OCI-LY3 (cell line): ENCODE results near the gene VTI1A.

ENCODE experiments used
- H2AFZ ChIP-seq: fragments of 200-600, 300-600 bp; shearing (Covaris generic); 2 replicates; pipeline ENCODE4 v1.6.0; 2014; ENCODE audit warnings: antibody characterized with exemption, low read depth, low read length
- H3K27ac ChIP-seq: fragments of 200-600, 300-600 bp; sonication (generic); 2 replicates; pipeline ENCODE4 v1.5.1; 2014; ENCODE audit warnings: mild to moderate bottlenecking, low read length, moderate library complexity, mixed read lengths
- H3K27me3 ChIP-seq: fragments of 200-600, 300-600 bp; sonication (generic); 2 replicates; pipeline ENCODE4 v1.6.1; 2014; ENCODE audit warnings: low read depth, low read length, mixed read lengths
- H3K36me3 ChIP-seq: fragments of 200-600, 300-600 bp; sonication (generic); replicated peaks from 2 replicates; pipeline ENCODE3; 2014; ENCODE audit warnings: low read depth, low read length, mixed read lengths
- H3K4me1 ChIP-seq: fragments of 300-600, 200-600 bp; sonication (generic); 2 replicates; pipeline ENCODE4 v1.6.1; 2014; ENCODE audit warnings: low read length, mixed read lengths
- H3K4me2 ChIP-seq: fragments of 200-600, 300-600 bp; sonication (generic); 2 replicates; pipeline ENCODE4 v1.6.1; 2014; ENCODE audit warnings: low read length, mixed read lengths
- H3K4me3 ChIP-seq: fragments of 300-600, 200-600 bp; sonication (generic); 2 replicates; pipeline ENCODE4 v1.5.1; 2014; ENCODE audit warnings: antibody characterized with exemption, mild to moderate bottlenecking, low read length, moderate library complexity
- H3K79me2 ChIP-seq: fragments of 300-600, 200-600 bp; shearing (Covaris generic); 2 replicates; pipeline ENCODE4 v1.6.1; 2014; ENCODE audit warnings: mild to moderate bottlenecking, low read length, mixed read lengths
- H3K9ac ChIP-seq: fragments of 300-600, 200-600 bp; shearing (Covaris generic); 2 replicates; pipeline ENCODE4 v1.6.0; 2014; ENCODE audit warnings: mild to moderate bottlenecking, low read length, moderate library complexity
- H3K9me3 ChIP-seq: fragments of 200-600, 300-600 bp; shearing (Covaris generic); 2 replicates; pipeline ENCODE4 v1.6.1; 2014; ENCODE audit warnings: low read length, mixed read lengths; ENCODE audit not compliant: insufficient read depth
- H4K20me1 ChIP-seq: fragments of 200-600, 300-600 bp; sonication (generic); 2 replicates; pipeline ENCODE4 v1.6.1; 2016; ENCODE audit warnings: low read length, mixed read lengths; ENCODE audit not compliant: insufficient read depth
- EZH2phosphoT487 ChIP-seq: fragments of 200-600 bp; shearing (Covaris generic); IDR thresholded peaks from 2 replicates; pipeline ENCODE4 v1.6.1; 2018; ENCODE audit warnings: antibody characterized with exemption, mixed run types, low read depth
- TF ChIP-seq, protein P1 (sequence below): fragments of 200-600, 300-600 bp; sonication (generic); IDR thresholded peaks from 2 replicates; pipeline ENCODE4 v1.5.1; 2014; ENCODE audit warnings: antibody characterized with exemption, low read length, low read depth

Gene VTI1A

GRCh38 chr10:112848228-112848627 lies 401.2 kb downstream of the VTI1A start:
- Histone ChIP-seq H3K4me2 (no peak overlapping the region), H3K36me3 (no peaks in the 10 kb centered on the region), H3K27ac (no peak overlapping the region), H2AFZ (no peak overlapping the region), H3K4me3 (no peak overlapping the region), H3K27me3 (no peaks in the 10 kb centered on the region), H4K20me1 (no peaks in the 10 kb centered on the region), H3K9me3 (no peaks in the 10 kb centered on the region), H3K4me1 (peaks cover 5% of the 10 kb centered on the region; the same call in 1 of the 2 replicates), H3K9ac (no peak overlapping the region), H3K79me2 (no peaks in the 10 kb centered on the region)
- TF ChIP-seq, protein P1, sequence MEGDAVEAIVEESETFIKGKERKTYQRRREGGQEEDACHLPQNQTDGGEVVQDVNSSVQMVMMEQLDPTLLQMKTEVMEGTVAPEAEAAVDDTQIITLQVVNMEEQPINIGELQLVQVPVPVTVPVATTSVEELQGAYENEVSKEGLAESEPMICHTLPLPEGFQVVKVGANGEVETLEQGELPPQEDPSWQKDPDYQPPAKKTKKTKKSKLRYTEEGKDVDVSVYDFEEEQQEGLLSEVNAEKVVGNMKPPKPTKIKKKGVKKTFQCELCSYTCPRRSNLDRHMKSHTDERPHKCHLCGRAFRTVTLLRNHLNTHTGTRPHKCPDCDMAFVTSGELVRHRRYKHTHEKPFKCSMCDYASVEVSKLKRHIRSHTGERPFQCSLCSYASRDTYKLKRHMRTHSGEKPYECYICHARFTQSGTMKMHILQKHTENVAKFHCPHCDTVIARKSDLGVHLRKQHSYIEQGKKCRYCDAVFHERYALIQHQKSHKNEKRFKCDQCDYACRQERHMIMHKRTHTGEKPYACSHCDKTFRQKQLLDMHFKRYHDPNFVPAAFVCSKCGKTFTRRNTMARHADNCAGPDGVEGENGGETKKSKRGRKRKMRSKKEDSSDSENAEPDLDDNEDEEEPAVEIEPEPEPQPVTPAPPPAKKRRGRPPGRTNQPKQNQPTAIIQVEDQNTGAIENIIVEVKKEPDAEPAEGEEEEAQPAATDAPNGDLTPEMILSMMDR, result no peak
- TF ChIP-seq EZH2phosphoT487, result no peak

DNA sequence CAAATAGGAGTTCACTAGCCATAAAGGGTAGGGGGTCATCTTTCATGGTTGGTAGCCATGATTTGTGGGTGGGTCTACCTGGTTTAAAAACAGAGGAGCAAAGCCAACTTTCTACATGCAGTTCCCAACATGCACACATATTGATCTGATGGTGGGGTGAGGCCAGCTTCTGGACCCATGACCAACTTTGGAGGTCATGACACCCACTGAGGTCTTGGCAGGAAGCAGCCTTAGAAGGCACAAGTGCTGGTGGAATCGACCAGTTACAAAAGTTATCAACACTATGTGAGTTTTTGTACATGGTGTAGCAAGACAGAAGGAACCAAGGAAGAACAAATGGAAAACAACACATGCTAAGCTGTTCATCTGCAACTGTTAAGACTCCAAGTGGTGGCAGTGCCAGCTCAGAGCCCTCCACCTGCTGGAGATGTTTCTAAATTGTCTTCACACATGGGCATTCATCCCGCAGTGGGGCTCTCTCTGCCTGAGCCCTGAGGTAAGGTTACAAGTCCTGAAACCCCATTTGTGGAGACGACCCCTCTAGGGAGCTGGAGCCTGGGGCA lies 401.9 kb downstream of the VTI1A start:
- Histone ChIP-seq H3K9me3 (no peaks in the 10 kb centered on the region), H3K9ac (no peak overlapping the region)

GRCh38 chr10:112849546-112849945 lies 402.5 kb downstream of the VTI1A start:
- no peaks in the 10 kb centered on the region for H3K36me3 ChIP-seq
- H4K20me1 ChIP-seq, result no peaks in the 10 kb centered on the region
- H3K27me3 ChIP-seq, result no peaks in the 10 kb centered on the region
- H3K79me2 ChIP-seq, result no peaks in the 10 kb centered on the region
- H3K4me2 ChIP-seq, result no peak overlapping the region
- TF ChIP-seq EZH2phosphoT487, result no peak
- TF ChIP-seq, protein P1, result no peak
- H3K4me3 ChIP-seq, result no peak overlapping the region
- peaks cover 5% of the 10 kb centered on the region; the same call in 1 of the 2 replicates for H3K4me1 ChIP-seq
- no peak overlapping the region for H3K27ac ChIP-seq
- no peaks in the 10 kb centered on the region for H3K9me3 ChIP-seq
- no peak overlapping the region for H2AFZ ChIP-seq
- H3K9ac ChIP-seq, result no peak overlapping the region

More for the DNA sequence above, 401.9 kb downstream of the VTI1A start:
- Histone ChIP-seq H3K4me3 (no peak overlapping the region), H3K79me2 (no peaks in the 10 kb centered on the region), H3K27ac (no peak overlapping the region), H3K4me2 (no peak overlapping the region), H4K20me1 (no peaks in the 10 kb centered on the region), H2AFZ (no peak overlapping the region), H3K4me1 (peaks cover 5% of the 10 kb centered on the region; the same call in 1 of the 2 replicates), H3K36me3 (no peaks in the 10 kb centered on the region), H3K27me3 (no peaks in the 10 kb centered on the region)
- no peak for TF ChIP-seq EZH2phosphoT487
- TF ChIP-seq, protein P1, result no peak

GRCh38 chr10:112851181-112851580 lies 404.2 kb downstream of the VTI1A start:
- Histone ChIP-seq H3K27ac (no peak overlapping the region), H3K27me3 (no peaks in the 10 kb centered on the region)

More at GRCh38 chr10:112851181-112851580, 404.2 kb downstream of the VTI1A start:
- H3K9me3 ChIP-seq, result no peaks in the 10 kb centered on the region
- no peak overlapping the region for H3K4me3 ChIP-seq
- no peak overlapping the region for H2AFZ ChIP-seq
- H3K9ac ChIP-seq, result no peak overlapping the region
- H4K20me1 ChIP-seq, result no peaks in the 10 kb centered on the region
- peaks cover 5% of the 10 kb centered on the region; the same call in 1 of the 2 replicates for H3K4me1 ChIP-seq
- H3K79me2 ChIP-seq, result no peaks in the 10 kb centered on the region
- TF ChIP-seq, protein P1, result no peak
- TF ChIP-seq EZH2phosphoT487, result no peak
- no peak overlapping the region for H3K4me2 ChIP-seq
- H3K36me3 ChIP-seq, result no peaks in the 10 kb centered on the region
